DND-41 (cell line): Measurements from ENCODE around the gene GTPBP1.
A peak's percentile ranks its signal among the peaks of the same experiment; 100 is the strongest.

Experiments used
- ATAC-seq: fragments of 200-7000 bp; cut with Tn5 transposase; 3 replicates; pipeline ENCODE4 v1.9.1; 2021; ENCODE audit warnings: low read depth; ENCODE audit not compliant: insufficient read depth
- DNase-seq: peaks from one replicate; pipeline ENCODE4 v3.0.0-alpha.2; 2020
- H2AFZ ChIP-seq: 2 replicates; pipeline ENCODE4 v1.6.0; 2012; ENCODE audit warnings: low read depth, low read length
- H3K27ac ChIP-seq: 2 replicates; pipeline ENCODE4 v1.5.1; 2012; ENCODE audit warnings: low read length, inconsistent platforms
- H3K27me3 ChIP-seq: fragments of 200-600 bp; sonication (generic); 2 replicates; pipeline ENCODE4 v1.6.0; 2012; ENCODE audit warnings: low read length, mild to moderate bottlenecking, inconsistent platforms; ENCODE audit not compliant: insufficient read depth, poor library complexity
- H3K36me3 ChIP-seq: 2 replicates; pipeline ENCODE4 v1.5.1; 2012; ENCODE audit warnings: low read length, inconsistent platforms; ENCODE audit not compliant: insufficient read depth
- H3K4me1 ChIP-seq: 2 replicates; pipeline ENCODE4 v1.5.1; 2012; ENCODE audit warnings: mild to moderate bottlenecking, low read length; ENCODE audit not compliant: insufficient read depth
- H3K4me2 ChIP-seq: 2 replicates; pipeline ENCODE4 v1.6.0; 2012; ENCODE audit warnings: mild to moderate bottlenecking, moderate library complexity, low read length, inconsistent platforms; ENCODE audit not compliant: insufficient read depth
- H3K4me3 ChIP-seq, 2 experiments: fragments of 200-600 bp in 1 of 2; shearing (Covaris generic) in 1 of 2; 2 replicates each; pipeline ENCODE4 v1.5.1; 2012 to 2016; ENCODE audit warnings: inconsistent platforms in 2 of 2, low read length in 2 of 2, mild to moderate bottlenecking in 2 of 2, low read depth in 1 of 2, moderate library complexity in 1 of 2
- H3K79me2 ChIP-seq: 2 replicates; pipeline ENCODE4 v1.6.0; 2012; ENCODE audit warnings: low read length, inconsistent platforms; ENCODE audit not compliant: insufficient read depth
- H3K9ac ChIP-seq: 2 replicates; pipeline ENCODE4 v1.6.0; 2012; ENCODE audit warnings: low read depth, mild to moderate bottlenecking, inconsistent platforms, low read length, moderate library complexity
- H3K9me3 ChIP-seq: 2 replicates; pipeline ENCODE4 v1.5.1; 2012; ENCODE audit warnings: low read length, moderate library complexity, mild to moderate bottlenecking, inconsistent platforms; ENCODE audit not compliant: insufficient read depth, severe bottlenecking
- H4K20me1 ChIP-seq: 2 replicates; pipeline ENCODE4 v1.6.0; 2012; ENCODE audit warnings: low read length; ENCODE audit not compliant: insufficient read depth
- EZH2 ChIP-seq: IDR thresholded peaks from 3 replicates; pipeline ENCODE4 v1.6.1; 2012; ENCODE audit warnings: borderline replicate concordance, low read depth, mild to moderate bottlenecking, moderate library complexity, low read length, inconsistent platforms; ENCODE audit not compliant: severe bottlenecking
- TF ChIP-seq, protein P1 (sequence below): IDR thresholded peaks from 2 replicates; pipeline ENCODE4 v1.5.1; 2012; ENCODE audit warnings: borderline replicate concordance, low read length, moderate library complexity, mild to moderate bottlenecking; ENCODE audit not compliant: poor library complexity, severe bottlenecking; ENCODE audit errors: extremely low read depth

The GTPBP1 gene

DNA sequence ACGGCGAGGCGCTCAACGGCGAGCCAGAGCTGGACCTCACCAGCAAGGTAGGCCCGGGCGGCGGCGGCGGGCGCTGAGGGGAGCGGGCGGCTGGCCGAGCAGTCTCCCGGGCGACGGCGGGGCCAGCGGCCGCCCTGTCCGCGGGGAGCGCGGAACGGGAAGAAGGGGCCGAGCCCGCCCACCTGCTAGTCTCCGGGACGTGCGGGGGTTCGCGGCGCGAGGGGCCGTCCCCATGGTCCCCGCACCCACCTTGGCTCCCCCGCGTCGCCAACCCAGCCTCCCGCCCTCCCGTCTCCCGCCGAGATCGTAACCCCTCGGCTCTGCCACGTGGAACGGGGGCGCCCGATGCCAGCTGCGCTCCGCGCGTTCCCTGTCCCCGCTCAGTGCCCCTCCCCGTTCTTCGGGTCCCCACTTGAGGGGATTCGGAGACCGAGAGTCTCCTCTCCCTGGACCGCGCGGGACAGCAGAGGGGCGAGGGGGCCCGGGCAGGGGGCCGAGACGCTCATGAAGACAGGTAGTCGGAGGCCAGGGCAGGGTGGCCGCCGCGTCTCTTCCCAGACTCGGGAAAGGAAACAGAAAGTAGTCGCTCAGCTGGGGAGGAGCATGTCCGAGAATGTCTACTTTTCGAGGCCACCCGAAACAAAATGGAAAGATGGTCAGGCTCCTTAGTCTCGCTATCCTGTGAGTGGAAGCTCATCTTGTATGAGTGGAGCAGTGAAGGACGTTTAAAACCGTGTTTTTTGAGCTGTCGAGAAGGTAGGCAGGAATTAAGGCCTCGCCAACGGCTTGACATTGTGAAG lies 557 bp downstream of the GTPBP1 start:
- peaks cover 45% of the 10 kb centered on the region for H3K4me1 ChIP-seq
- DNase-seq (peak; percentile 54), ATAC-seq (0 out of 3 replicates have a peak, but pooled peaks have one; percentile 0)
- no peak for TF ChIP-seq EZH2
- TF ChIP-seq, protein P1, sequence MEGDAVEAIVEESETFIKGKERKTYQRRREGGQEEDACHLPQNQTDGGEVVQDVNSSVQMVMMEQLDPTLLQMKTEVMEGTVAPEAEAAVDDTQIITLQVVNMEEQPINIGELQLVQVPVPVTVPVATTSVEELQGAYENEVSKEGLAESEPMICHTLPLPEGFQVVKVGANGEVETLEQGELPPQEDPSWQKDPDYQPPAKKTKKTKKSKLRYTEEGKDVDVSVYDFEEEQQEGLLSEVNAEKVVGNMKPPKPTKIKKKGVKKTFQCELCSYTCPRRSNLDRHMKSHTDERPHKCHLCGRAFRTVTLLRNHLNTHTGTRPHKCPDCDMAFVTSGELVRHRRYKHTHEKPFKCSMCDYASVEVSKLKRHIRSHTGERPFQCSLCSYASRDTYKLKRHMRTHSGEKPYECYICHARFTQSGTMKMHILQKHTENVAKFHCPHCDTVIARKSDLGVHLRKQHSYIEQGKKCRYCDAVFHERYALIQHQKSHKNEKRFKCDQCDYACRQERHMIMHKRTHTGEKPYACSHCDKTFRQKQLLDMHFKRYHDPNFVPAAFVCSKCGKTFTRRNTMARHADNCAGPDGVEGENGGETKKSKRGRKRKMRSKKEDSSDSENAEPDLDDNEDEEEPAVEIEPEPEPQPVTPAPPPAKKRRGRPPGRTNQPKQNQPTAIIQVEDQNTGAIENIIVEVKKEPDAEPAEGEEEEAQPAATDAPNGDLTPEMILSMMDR = no peak
- H3K27me3 ChIP-seq = no peaks in the 10 kb centered on the region
- peak overlapping the region; percentile 67 to 69 for H3K4me3 ChIP-seq
- peaks cover 58% of the 10 kb centered on the region for H3K79me2 ChIP-seq
- H3K27ac ChIP-seq = peak overlapping the region; percentile 80
- H3K9ac ChIP-seq = peak overlapping the region; percentile 84
- H2AFZ ChIP-seq = peak overlapping the region; percentile 78
- H4K20me1 ChIP-seq = peaks cover 44% of the 10 kb centered on the region
- peaks cover 40% of the 10 kb centered on the region for H3K36me3 ChIP-seq
- H3K9me3 ChIP-seq = no peaks in the 10 kb centered on the region
- peak overlapping the region; percentile 76 for H3K4me2 ChIP-seq

DNA sequence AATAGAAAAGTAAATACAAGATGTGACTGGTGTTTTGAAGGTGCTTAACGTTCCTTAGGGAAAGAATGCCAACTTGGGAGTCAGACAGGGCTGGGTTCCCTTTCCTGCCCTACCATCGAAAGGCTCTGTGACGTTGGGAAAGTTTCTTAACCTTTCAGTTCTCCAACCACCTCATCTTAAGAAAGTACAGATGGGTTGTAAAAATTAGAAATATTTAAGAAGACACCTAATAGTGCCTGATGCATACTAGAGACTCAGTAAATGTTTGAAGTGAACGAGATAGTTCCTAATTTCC lies 1.1 kb downstream of the GTPBP1 start:
- TF ChIP-seq, protein P1 = no peak
- TF ChIP-seq EZH2 = no peak
- H3K36me3 ChIP-seq = peaks cover 42% of the 10 kb centered on the region
- no peaks in the 10 kb centered on the region for H3K9me3 ChIP-seq
- peak overlapping the region; percentile 80 for H3K27ac ChIP-seq
- no peaks in the 10 kb centered on the region for H3K27me3 ChIP-seq
- no peak overlapping the region for H2AFZ ChIP-seq
- peaks cover 47% of the 10 kb centered on the region for H4K20me1 ChIP-seq
- peak overlapping the region; percentile 76 for H3K4me2 ChIP-seq
- peak overlapping the region; percentile 67 to 69 for H3K4me3 ChIP-seq
- peak overlapping the region; percentile 84 for H3K9ac ChIP-seq
- H3K79me2 ChIP-seq = peaks cover 61% of the 10 kb centered on the region
- H3K4me1 ChIP-seq = peaks cover 39% of the 10 kb centered on the region
- DNase-seq (no peak), ATAC-seq (no peak)

DNA sequence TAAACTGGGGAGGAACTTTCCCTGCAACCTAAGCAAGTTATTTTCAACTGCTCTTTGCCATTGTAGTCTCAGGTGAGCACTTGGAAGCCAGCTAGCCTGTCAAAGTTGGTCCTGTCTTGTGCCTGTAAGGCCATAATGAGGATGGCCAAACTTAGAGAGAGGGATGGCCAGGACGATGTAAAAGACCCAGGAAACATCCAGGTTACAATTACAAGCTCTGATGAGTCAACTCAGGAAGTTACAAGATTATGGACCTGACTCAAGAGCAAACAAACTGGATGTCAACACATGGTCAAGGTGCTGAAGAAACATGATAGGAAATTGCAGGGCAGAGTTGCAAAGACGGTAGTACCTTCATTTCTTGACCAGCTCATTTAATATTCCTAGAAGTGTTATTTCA lies 1.6 kb downstream of the GTPBP1 start:
- peaks cover 51% of the 10 kb centered on the region for H4K20me1 ChIP-seq

More for the DNA sequence above, 1.6 kb downstream of the GTPBP1 start:
- Histone ChIP-seq H3K27me3 (no peaks in the 10 kb centered on the region), H3K4me3 (peak overlapping the region; percentile 67 to 69), H3K27ac (peak overlapping the region; percentile 80), H3K36me3 (peaks cover 47% of the 10 kb centered on the region), H3K79me2 (peaks cover 66% of the 10 kb centered on the region), H2AFZ (no peak overlapping the region), H3K4me1 (peaks cover 37% of the 10 kb centered on the region), H3K9ac (peak overlapping the region; percentile 84), H3K4me2 (peak overlapping the region; percentile 76), H3K9me3 (no peaks in the 10 kb centered on the region)
- DNase-seq (no peak), ATAC-seq (no peak)
- no peak for TF ChIP-seq EZH2
- TF ChIP-seq, protein P1 = no peak
